Activated CD8-positive, alpha-beta memory T cell treated with anti-CD3 and anti-CD28 coated beads, Interleukin-2, amount 50 U/mL, for 1 hour (primary cell): Measurements from ENCODE around the gene AQP2.

Experiments
- DNase-seq: peaks from one replicate; pipeline ENCODE4 v3.0.0-alpha.2; 2020; ENCODE audit errors: extremely low read depth

AQP2 gene

DNA sequence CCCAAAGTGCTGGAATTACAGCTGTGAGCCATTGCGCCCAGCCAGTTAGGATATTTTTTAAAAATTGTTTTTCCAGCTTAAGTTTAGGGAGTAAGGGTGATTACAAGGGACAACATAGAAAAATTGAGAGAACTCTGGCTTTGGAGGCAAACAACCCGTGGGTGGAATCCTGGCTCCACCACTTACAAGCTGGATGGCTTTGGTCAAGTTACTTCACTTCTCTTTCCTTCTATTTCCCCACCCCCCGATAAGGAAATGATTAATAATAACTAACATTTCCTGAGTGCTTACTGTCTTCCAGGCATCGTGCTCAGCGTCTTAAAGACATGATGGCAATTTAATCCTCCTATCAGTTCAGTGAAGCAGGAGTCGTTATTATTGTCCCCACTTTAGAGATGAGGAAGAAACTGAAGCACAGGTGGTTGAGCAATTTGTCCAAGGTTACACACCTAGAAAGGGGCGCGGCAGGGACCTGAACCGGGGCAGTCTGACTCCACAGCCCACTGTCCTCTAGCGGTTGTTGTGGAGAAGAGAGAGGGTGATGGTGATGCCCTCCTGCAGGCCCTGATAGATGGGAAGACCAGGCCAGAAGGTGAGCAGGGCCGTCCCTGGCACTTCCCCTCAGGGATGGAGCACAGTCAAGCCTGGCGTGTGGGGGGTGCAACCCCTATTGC is 30.2 kb upstream of the AQP2 start:
- no peak for DNase-seq

DNA sequence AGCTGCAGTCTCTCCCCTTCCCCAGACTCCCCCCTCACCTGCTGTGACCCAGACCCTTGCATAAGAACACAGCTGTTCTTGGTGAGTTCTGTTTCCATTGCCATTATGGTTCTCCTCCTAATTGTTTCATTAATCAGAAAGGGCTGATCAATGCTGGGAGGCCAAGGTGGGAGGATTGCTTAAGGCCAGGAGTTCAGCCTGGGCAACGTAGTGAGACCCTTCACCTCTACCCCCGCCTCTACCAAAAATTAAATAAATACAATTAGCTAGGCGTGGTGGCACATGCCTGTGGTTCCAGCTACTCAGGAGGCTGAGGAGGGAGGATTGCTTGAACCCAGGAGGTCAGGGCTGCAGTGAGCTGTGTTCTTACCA is 29.6 kb upstream of the AQP2 start:
- no peak for DNase-seq

GRCh38 chr12:49921299-49921698 is 29.2 kb upstream of the AQP2 start:
- no peak for DNase-seq

GRCh38 chr12:49921936-49922335 is 28.6 kb upstream of the AQP2 start:
- no peak for DNase-seq

DNA sequence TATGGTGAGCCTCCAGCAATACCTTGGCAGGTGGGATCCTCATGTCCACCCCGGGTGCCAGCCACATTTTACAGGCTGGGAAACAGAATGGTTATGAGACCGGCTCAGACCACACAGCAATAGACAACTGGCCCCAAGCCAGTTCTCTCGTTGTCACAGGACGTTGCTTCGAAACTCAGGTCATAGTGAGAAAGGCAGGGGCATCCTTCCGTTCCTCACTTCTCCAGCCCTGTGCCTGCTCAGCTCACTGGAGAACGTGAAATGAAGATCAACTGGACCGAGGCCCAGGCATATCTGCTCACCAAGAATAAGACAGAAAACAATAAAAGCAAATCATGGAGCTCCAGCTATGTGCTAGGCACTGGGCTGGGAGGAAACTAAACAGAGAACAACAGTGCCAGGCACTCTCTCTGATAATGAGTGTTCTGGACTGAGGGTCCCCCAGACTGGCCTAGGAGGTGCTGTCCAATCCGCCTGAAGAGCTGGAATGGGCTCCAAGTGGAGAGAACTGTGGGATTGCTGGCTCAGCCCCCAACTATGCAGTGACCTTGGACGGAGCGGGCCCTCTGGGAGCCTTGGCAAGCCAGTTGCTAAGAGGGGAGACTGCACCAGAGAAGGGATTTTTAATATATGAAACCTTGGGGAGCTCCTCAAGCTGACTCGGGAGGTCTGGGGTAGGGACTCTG is 28.0 kb upstream of the AQP2 start:
- no peak for DNase-seq

DNA sequence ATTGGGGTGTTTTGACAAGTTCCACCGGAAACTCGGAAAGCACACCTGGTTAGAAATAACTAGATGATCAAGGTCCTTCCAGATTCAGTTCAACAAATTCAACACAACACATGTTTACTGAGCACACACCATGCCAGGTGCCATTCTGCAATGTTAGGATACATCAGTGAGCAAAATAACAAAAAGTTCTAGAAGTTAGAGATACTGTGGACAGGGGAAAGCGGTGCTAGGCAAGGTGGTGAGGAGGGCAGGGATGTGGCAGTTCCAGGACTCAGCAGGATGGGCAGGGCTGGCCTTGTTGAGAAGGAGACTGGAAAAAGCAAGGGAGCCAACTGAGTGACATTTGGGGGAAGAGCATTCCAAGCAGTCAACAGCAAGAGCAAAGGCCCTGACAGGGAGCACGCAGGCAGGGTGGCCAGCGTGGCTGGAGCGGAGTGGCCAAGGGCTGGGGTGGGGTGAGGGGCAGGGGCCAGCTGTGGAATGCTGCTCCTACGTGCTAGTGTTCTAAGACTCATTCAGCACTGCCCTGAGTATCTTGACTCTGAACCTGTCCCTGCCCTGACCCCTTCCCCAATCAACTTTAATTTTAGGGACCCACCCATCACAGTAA is 27.4 kb upstream of the AQP2 start:
- no peak for DNase-seq

DNA sequence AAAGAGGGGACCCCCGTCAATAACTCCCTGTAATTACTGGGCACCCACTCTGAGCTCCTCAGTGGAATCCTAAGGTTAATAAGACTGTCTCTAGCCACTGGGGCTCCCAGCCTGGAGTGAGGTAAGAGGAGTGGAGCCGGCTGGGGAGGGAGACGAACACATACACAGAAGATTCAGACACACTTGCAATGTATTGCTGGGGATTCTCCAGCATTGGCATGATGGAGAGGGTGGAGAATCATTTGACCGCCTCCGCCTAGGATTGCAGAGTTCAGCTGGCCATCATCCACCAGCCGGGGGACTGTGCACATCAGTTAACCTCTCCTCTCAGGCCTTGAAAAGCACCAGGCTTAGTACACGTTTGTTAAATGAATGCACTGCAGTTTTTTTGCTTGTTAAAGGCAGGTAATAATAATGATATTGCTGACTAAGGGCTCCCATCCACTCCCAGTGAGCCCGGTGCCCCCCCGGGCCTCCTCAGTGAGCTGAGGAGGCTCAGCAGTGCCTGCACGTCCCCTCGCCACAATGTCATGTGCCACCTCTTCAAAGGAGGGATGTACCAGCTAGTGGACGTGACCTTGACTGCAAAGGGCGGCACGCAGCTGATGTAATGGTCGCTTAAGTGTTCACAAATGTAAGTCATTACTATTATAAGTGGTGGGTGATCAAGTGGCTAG is 26.5 kb upstream of the AQP2 start:
- DNase-seq: no peak

- DNase-seq: no peak
These were observed 25.8 kb upstream of the AQP2 start for GRCh38 chr12:49924628-49925246.

DNA sequence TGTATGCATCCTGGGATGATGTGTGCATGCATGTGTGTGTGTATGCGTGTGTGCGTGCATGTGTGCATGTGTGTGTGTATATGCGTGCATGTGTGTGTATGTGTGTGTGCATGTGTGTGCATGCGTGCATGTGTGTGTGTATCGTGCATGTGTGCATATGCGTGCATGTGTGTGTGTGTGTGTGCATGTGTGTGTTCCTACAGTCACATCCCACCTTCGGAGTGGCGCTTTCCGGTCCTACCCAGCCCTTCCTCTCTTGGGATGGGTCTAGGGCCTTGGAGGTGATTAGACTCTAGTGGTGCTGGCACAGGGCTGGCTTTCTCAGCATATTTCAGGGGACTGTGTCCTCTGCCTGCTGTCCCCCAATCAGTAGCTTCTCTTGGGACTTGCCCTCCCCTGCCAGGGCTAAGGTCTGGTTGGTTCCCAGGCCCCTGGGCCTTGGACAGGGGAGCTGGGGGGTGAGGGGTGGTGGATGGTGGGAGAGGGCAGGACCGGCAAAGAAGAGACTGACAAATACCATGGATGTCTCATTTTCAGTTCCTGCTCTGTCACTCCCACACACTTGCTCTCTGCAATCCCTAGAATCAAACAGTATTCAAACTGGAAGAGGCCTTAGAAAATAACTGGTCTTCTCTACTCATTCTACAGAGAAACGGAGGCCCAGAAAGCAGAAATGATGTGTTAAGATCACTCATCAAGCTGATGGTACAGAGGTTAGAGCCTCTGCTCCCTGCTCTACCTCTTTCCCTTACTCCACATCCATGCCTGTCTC is 24.9 kb upstream of the AQP2 start:
- DNase-seq: no peak

DNA sequence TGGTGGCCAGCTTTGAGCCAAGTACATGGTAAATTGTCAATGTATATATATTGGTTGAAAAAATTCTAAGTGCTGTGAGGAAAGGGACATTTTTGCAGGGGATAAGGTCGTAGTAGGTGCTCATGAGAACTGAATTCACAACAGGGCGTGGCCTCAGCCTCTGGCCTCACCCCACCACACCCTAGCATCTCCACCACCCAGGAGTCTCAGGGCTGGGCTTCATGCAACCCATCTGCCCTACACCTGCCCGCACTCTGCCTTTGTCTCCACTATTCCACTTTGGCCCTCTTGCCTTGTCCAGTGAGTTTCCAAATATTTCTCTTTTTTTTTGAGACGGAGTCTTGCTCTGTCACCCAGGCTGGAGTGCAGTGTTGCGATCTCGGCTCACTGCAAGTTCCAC is 22.1 kb upstream of the AQP2 start:
- no peak for DNase-seq

DNA sequence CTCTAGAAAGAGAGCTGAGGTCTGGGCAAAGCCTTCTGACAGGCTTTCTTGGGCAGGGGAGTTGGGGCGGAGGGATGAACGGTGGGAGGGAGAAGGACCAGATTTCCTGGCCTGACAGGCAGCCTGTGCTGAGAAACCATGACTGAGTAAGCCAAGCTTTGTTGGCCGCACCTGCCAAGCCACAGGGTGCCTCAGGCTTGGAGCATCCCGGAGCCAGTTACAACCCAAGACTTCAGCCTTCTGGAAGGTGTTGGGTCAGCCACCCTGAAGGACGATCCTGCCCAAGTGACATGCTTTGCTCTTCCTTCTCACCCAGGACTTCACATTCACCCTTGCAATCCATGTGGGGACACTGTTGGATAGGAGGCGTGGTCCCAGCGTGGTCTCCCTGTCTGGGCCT is 21.0 kb upstream of the AQP2 start:
- DNase-seq: no peak

GRCh38 chr12:49930515-49931288 is 19.8 kb upstream of the AQP2 start:
- no peak for DNase-seq

- DNase-seq: no peak
These were observed 18.5 kb upstream of the AQP2 start for GRCh38 chr12:49932023-49932422.

DNA sequence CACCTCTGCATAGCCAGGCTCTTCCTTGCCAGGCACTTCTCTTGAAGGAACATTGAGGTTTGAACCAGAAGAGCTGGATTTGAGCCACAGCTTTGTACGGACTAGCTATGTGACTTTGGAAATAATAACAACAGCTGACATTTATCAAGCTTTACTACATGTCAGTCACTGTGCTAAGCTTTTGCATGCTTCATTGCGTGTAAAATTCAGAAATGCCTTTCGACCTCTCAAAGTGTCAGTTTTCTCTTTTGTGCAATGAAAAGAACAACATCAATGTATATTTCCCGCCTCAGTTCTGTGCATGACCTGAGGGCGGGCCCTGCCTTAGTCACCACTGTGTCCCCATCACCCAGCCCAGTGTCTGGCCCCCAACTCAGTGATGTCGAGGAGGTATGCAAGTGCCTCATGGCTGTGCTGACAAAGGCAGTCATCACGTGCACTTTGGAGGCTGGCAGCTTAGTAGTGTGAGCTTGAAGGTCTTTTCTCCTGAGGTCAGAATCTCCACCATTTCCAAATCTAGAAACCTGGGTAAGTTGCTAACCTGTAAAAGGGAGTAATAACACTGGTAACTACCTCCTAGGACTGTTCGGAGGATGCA is 17.9 kb upstream of the AQP2 start:
- no peak for DNase-seq

DNA sequence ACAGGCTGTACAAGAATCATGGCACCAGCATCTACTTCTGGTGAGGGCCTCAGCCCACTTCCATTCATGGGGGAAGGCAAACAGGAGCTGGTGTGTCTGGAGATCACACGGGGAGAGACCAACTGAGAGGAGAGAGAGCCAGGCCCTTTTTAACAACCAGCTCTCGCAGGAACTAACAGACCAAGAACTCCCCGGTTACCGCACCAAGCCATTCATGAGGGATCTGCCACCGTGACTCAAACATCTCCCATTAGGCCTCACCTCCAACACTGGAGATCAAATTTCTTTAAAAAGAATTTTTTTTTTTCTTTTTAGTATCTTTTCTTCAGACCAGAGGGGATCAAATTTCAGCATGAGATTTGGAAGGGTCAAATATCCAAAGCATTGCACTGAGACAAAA is 16.7 kb upstream of the AQP2 start:
- no peak for DNase-seq

- DNase-seq: no peak
These were observed 16.0 kb upstream of the AQP2 start for GRCh38 chr12:49934505-49934904.

- no peak for DNase-seq
These were observed 13.6 kb upstream of the AQP2 start for GRCh38 chr12:49936925-49937324.

DNA sequence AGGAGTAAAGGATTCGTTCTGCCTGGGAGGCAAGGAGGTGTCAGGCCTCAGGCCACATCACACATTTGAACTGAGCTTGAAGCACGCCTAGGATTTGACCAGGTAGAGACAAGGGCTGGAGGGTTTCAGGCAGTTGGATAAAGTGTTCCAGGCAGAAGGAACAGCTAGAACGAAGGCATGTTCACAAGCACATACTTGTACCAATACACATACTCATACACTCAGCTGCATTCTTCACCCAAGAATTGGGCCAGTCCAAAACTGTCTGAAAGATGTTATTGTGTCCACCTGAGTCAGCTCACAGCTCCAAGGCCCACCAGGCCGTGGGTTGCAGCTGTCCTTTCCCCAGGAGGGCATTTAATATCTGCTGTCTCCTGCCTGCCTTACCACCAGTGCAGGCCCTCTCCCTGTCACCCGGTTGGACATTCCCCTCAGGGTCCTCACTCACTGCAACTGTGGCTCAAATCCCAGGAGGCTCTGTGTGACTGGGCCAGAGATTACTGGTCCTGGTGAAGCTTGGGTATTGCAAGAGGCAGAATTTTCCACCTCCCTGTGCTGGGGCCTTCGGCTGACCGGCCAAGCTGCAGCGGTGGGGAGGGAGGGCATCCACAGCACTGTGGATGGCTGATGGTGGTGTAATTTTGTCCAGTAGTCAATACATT is 12.8 kb upstream of the AQP2 start:
- no peak for DNase-seq

- DNase-seq: no peak
These were observed 11.2 kb upstream of the AQP2 start for GRCh38 chr12:49939307-49939706.

- no peak for DNase-seq
These were observed 10.8 kb upstream of the AQP2 start for GRCh38 chr12:49939707-49940106.
